GM19467 (cell line): ENCODE measurements around the gene MMP28.

Experiments
- ATAC-seq: cut with Tn5 transposase; IDR thresholded peaks from one replicate; pipeline ENCODE4 v1.9.1; 2021; ENCODE audit warnings: mild to moderate bottlenecking, moderate library complexity; ENCODE audit not compliant: unreplicated experiment

Gene MMP28

DNA sequence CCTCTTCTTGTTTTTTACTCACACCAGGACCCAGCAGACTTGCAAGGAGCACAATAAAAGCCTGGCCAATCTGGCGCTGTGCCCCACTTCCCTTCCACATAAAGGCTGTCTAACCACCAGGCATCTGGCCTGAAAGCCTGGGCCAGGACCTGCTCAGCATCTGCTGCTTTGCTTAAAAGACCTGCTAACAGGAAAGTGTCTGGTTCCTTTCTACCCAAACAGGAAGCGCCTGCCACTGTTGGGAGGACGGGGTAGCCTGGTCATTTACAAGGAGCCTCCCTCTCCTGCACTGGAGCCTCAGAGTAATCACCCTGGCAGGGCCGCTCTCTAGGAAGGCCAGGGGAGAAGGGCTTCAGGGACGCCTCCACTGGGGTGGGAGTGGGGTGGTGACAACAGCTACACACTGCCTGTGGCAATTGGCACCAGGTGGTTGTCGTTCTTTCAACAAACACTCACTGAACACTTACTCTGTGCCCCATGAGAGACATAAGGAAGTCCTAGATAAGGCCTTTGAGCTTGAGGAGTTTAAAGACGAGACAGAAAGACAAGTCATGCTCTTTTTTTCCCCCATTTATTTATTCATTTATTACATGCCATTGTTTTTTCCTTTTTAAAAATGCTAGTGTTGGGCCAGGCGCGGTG, 6.3 kb upstream of the MMP28 start:
- no peak for ATAC-seq

DNA sequence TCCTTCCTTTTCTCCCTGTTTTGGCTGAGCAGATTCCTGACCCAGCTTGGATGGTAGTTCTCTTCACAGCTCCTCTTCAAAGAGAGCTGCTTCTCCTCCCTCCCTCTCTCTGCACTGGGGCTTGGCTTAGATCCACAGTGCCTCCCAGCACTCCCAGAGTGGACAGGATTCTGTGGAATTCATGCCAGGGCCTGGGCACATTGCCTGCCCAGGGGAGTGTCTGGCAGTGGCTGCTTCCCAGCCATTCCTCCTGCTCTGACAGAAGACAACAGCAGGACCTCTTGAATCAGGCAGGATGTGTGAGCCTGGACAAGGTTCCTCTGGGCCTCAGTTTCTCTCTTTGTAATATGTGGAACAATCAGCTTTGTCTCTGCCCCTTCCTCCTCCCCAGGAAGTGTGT, 4.5 kb upstream of the MMP28 start:
- ATAC-seq = no peak

DNA sequence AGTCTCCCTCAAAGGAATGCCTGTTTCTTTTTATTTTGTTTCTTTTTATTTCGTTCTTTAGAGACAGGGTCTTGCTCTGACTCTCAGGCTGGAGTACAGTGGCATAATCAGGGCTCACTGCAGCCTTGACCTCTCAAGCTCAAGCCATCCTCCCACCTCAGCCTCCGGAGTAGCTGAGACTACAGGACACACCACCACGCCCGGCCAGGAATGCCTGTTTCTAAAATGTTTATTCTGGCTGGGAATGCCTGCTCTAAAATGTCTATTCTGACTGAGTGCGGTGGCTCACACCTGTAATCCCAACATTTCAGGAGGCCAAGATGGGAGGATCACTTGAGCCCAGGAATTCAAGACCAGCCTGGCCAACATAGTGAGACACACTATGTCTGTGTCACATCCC, 2.5 kb upstream of the MMP28 start:
- ATAC-seq = no peak

DNA sequence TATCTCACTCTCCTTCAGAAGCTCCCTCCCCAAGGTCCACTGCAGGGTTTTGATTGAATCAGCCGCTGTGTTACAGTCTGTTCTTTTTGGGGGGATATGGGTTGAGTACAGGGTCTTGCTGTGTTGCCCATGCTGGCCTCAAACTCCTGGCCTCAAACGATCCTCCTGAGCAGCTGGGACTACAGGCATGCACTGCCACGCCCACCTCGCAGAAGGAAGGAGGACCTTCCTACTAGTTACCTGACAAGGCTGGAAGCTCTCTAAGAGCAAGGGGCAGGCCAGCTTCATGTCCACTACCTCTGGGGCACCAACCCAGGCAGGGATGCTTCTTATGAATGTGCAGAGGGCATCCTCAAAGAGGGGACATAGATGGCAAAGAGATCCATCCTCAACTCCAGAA, 1.9 kb upstream of the MMP28 start:
- no peak for ATAC-seq

DNA sequence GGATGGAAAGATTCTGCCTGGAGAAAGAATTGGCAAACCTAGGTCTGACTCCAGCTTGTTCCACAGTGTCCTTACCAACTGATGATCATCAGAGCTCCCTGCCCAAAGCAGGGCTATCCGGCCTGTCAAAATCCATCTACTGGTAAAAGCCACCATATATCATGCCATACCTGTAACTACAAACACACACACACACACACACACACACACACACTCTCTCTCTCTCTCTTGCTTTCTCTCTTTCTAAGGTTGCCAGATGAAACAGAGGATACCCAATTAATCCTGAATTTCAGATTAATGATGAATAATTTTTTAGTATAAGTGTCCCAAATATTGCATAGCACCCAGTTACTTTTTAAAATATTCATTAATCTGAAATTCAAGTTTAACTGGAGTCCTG, 1.5 kb upstream of the MMP28 start:
- no peak for ATAC-seq

DNA sequence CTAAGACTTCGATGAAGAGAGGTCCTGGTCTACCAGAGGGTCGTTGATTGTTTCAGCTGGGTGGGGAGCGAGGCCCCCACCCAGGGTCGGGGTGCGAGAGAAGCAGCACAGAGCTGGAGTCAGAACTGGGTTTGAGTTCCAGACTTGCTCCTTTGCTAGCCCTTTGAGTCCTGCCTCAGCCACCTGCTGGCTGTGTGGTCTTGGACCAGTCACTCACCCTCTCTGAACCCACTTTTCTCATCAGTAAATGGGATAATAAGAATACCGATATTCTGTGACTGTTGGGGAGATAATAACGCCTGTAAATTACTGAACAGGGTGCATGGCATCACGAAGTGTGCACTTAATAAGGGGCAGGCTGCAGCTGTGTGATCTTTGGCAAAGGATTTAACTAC, 427 bp upstream of the MMP28 start:
- no peak for ATAC-seq

DNA sequence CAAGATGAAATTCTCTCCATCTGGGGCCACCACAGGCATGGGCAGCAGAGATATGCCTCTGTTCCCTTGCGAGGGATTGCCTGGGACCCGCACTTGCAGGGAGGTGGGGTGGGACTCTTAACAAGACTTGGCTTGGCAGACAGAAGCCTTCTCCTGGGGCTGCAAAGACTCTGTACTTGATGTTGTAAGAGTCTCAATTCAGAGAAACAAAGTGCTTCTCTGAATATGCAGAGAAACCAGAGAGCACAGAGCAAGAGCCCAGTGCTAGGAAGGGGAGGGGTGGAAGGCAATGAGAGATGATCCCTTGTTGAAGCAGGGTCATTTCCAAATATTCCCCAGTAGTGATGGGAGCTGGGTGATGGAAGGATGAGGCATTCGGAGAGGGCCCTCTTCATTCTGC, 2.2 kb downstream of the MMP28 start:
- no peak for ATAC-seq

DNA sequence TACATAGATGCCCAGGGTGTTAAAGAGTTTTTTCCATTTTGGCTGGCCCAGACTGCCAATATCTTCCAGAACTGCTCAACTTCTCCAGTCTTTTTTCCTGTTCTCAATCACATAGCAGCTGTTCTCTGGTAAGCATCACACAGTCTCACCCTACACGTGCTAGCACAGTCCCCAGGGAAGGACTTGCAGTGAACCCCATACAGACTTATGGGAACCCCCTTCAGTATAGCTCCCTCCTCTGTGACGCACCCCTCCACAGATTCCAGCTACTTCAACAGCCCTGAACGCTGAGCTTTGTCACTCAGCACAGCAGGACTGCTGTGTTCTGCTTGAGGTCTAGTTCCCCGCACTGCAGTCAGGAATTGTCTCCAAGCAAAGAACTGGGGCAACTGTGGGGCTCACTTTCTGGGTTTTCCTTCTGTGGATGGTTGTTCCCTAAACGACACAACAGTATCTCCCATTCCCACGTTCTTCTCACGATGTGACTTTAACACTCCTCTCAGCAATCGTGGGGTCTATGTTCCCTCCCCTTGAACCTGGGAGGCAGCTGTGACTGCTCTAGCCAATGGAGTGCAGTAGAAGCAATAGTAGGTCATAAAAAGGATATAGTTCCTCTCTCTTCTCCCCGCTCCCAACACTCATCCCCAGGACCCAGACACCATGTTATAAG, 3.6 kb downstream of the MMP28 start:
- no peak for ATAC-seq

DNA sequence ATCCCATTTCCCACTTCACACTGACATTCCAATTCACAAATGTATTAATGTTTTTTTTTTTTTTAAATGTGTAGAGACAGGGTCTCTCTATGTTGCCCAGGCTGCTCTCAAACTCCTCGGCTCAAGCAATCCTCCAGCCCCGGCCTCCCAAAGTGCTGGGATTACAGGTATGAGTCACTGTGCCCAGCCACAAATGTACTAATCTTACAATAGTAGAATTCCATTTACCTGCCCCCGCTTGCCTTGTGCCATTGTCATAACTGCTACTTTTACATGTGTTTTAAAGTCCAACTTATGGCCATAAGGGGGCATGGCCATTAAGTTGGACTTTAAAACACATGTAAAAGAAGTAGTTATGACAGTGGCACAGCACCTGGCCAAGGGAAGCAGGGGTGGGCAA, 4.6 kb downstream of the MMP28 start:
- ATAC-seq = no peak

DNA sequence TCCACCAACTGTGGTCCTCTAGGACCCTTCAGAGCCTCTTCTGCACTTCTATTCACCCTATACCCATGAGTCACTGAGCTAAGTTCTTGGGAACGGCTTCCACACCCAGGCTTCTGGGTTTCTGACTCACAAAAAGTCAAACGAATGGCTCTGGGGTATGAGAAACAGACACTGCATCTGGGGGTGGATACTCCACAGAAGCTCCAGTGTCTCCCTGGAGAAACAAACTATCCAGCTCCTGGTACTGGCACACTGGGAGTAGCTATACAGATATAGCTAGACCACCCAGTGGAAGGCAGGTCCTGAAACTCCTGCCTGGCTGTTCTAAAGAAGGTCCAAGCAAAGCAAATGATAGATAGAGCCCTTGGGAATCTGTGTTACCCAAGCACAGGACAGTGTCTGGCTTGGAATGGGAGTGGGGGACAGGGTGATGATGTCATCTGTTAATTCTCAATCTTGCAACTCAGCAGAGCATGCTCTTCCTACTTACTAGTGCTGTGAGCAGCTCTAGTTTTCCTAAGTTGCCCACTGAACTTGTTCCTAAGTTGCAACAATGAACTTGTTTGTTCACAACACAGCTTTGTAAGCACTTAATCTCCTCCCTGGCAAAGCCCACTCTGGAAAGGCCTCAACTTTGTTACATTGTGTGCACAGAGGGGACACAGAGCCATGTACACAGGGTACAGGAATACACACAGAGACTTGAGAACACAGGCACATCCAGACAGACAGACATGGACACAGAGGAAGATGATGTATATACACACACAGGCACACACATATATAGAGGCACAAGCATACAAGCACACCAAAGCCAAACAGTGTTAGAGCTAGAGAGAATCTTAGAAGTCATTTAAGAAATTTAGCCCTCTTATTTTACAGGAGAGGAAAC, 6.7 kb downstream of the MMP28 start:
- no peak for ATAC-seq

DNA sequence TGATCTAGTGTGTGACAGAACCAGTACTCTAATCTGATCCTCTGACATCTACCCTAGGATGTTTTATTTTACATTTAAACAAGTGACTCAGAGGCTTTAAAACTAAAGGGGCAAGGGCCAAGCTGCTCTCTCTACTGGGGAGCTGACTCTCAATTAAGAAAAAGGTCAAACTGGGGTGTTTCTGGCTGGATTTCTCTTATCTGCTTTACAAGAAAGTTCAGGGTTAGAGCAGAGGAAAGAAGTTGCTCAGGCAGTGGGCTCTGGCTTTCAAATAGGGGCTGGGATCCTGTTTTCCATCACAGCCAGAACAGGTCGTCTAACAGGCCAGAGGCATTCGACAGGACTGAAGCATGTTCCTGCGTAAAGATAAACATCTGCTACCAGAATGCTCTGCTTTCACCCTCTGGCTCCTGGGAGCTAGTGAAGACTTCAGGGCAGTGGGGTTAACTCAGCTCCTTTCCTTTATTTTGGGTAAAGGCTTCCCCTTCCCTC, 8.5 kb downstream of the MMP28 start:
- ATAC-seq = no peak

DNA sequence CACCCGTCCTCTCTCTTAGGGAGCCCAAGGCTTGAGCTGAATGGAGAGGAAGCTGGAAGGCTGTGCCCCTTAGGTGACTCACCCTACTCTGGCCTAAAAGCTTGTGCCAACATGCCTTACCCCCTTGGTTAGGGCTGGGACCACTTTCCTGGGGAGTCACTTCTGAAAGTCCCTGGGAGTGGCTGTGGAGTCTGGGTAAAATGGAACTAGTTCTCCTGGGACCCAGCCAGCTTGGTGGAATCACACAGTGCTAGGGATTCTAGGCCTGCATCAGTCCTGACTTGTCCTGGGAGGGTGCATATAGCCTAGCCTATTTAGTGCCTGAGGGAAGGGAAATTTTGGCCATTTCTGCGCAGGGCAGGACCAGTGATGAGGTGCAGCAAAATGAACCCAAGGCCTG, 10.5 kb downstream of the MMP28 start:
- ATAC-seq = no peak

DNA sequence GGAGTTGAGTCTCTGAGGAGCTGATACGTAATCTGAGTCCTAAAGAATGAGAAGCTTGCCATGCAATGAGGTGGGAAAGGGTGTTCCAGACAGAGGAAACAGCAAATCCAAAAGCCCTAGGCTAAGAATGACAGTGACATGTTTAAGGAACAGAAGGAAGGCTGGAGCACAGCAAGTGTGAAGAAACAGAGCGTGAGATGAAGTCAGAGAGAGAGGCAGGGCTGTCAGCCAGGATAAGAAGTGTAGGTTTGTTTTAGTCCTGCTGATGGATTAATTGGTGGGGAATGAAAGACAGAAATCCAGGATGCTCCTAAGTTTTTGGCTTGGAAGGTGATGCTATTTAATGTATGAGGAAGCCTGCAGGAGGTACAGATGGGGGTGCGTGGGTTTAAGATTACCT, 14.5 kb downstream of the MMP28 start:
- ATAC-seq = no peak

DNA sequence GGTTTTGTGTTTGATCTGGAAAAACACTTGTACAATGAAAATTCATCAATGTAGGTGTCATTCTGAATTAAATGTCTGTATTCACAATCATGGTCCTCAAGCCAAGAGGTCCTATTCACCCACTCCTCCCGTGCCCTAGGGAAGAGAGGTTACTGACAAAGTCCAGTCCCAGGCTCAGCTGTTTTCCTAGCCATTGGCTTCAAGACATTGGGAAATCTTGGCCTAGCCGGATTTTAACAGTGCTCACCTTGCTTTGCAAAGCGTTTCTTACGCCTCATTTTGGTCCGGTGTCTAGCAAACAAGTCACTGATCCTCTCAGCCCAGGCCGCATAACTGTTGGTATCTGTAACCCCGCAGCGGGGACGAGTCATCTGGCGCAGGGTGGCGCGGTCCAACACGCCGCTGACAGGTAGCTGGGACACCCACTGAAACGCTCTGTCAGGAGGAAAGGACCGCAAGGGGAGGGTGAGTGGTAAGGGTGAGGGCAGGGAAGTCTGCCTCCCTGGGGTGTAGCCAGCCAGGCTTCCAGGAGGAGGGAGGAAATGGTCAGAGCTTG, 16.7 kb downstream of the MMP28 start:
- no peak for ATAC-seq

DNA sequence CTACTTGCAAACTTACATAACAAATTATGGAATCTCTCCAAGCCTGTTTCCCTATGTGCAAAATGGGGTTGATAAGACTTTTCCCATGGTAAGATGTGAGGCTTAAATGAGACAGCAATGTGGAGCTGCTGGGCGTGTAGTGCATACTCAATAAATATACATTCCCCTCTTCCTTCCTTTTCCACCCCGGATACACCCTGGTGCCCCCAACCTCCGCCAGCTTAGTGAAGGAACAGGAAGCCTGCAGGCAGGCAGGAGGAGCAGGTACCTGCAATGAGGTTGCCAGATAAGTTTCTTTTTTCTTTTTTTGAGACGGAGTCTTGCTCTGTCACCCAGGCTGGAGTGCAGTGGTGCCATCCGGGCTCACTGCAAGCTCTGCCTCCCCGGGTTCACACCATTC, 19.9 kb downstream of the MMP28 start:
- no peak for ATAC-seq

DNA sequence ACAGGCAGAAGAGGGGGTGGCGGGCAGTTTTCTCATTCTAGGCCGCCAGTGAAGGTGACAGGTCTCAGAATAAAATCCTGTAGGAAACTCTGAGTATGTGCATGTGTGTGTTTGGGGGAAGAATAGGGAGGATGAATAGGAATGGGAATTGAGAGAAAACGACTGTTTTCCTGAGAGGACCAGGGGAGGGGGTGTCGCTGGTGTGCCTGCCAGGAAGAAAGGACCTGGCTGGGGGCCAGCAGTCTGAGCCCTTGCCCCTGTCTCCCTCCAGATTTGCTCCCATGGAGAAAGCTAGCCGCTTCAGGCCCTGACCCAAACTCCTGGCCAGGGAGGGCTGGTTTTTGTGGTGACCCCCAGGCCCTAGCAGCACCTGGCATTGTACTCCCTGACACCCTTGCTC, 20.4 kb downstream of the MMP28 start:
- no peak for ATAC-seq

DNA sequence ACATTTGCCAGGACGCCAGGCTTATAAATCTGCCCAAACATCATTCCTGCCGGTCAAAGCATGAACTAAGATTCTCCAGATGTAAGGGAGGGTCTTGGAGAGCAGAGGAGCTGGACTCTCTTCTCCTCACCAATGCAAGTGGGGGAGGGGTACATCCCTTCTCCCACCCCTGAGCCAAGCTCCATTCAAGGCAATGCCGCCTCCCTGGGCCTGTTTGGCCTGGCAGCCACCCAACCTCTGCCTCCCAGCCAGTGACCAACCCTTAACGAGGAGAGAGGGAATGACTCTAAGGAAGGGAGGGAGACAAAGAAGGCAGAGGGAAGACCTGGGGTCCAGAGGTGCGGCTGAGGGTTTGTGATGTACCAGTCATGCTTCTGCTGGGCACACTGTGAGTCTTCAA, 20.9 kb downstream of the MMP28 start:
- ATAC-seq = no peak

DNA sequence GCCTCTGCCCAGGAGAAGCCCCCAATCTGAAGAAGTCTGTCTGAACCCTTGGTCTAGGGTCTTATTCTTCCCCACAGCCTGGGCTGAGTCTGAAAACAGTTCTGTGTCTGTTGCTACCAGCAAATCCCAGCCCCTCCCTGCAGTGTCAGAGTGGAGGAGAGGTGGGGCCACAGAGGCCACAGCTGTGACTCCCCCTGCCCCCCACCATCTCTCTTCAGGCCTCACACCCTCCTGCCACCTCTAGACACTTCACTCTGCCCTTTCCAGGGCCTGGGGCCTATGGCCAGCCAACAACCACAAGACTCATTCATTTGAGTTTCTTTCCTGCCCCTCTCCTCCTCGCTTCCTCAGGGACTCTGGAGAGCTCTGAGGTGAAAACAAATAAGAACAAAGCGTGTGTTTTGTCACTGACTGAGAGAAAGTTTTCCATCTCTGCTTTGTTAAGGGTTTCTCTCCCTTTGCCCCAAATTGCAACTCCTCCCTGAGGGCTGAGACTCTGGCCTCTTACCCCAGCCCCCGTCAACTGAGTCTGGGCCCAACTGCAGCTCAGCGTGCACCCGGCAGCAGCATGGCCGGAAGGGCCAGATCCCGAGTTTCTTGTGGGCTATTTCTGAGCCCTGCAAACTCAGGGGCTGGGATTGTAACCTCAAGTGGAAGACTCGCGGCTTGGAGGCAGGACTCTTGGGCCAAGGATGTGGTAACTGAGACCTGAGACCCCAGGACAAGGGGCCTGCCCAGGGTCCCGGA, 21.6 kb downstream of the MMP28 start:
- ATAC-seq = no peak

DNA sequence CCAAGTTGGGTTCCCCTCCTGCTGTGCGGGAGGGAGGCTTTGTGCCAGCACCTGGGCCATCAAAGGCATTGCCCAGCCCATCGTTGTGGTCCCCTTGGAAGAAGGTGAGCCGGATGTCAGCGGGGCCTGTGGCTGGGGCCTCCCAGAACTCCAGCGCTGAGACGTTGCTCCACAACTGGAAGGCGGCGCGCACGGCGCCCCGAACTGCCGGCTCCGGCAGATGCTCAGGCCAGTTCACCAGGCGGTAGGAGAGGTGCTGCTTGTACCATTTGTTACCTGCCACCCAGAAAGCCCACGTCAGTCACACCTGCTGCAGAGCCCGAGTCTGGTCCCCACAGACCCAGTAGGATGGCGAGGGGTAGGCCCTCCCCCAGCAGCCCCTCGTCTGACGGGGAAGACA, 22.3 kb downstream of the MMP28 start:
- ATAC-seq = no peak

DNA sequence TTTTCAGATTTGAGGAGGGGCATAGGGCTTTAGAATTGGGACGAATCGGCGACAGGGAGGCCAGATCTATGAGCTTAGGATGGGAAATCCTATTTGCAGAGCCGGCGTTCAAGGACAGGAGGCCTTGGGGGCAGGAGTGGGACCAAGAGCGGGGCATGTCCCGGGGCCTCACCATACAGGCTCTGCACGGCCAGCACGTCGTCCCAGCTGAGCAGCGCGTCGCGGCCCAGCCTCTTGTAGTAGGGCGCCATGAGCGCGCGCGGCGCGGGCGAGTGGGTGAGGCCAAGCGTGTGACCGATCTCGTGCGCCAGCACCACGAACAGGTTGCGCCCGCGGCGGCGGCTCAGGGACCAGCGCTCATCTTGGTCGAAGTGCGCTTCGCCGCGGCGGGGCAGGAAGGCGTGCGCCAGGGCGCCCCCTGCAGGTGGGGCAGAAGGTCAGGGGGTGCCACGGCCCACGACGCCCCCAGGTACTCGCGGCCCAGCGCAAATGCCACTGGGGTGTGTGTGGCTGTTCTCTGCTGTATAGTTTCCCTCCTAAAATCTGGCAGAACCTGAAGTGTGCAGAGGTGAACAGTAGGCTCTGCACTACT, 25.4 kb downstream of the MMP28 start:
- no peak for ATAC-seq

DNA sequence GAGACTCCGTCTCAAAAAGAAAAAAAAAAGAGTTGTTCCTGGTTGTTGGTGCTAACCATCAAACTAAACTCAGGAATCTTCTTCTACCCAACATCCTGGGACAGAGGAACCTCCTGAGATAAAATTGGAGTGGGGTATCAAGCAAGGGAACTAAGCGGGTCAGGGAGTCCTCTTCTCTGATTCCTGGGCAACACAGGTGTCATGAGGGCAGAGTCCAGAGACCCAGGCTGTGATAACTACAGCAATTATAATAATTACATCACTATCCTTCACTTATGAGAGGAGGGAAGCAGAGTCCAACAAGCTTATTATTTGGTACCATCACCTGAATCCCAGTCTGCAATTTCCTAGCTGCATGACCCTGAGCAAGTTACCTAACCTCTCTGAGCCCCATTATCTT, 26.6 kb downstream of the MMP28 start:
- ATAC-seq = no peak
